Astrocyte of the cerebellum (primary cell): ENCODE measurements around the gene DSG2.

Experiments
- DNase-seq: peaks from one replicate; pipeline ENCODE4 v3.0.0-alpha.2; 2011; ENCODE audit warnings: low read depth
- H3K4me3 ChIP-seq: 2 replicates; pipeline ENCODE4 v1.5.1; 2011; ENCODE audit warnings: mild to moderate bottlenecking, low read depth, low read length, moderate library complexity
- in situ Hi-C: cut with HindIII; loops from 2 replicates; pipeline ENCODE4 v1.10.0; 2017; ENCODE audit warnings: low sequenced_read_pairs
- TF ChIP-seq, protein P1 (sequence below): IDR thresholded peaks from 2 replicates; pipeline ENCODE4 v1.5.1; 2012; ENCODE audit warnings: low read length, low read depth, moderate library complexity, mild to moderate bottlenecking; ENCODE audit errors: missing control alignments

The DSG2 gene

DNA sequence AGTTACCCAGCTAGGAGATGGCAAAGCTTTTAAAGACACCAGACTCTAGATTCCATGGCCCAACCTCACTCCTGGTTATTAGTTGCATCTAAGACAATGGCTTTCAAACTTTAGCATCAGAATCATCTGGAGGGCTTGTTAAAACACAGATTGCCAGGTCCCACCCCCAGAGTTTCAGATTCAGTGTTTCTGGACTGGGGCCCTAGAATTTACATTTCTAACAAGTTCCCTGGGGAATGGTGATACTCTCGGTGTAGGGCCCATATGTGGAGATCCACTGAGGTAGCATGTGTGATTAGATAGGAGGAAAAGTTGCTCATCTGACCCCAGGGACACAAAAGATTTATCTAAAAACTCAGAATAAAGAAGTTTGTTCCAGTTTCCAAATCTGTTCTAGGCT, 79.2 kb downstream of the DSG2 start:
- in situ Hi-C loops = loop anchor here (5.0 kb wide), 1 partner anchor 35 kb away; no protein-coding TSS in a partner anchor

DNA sequence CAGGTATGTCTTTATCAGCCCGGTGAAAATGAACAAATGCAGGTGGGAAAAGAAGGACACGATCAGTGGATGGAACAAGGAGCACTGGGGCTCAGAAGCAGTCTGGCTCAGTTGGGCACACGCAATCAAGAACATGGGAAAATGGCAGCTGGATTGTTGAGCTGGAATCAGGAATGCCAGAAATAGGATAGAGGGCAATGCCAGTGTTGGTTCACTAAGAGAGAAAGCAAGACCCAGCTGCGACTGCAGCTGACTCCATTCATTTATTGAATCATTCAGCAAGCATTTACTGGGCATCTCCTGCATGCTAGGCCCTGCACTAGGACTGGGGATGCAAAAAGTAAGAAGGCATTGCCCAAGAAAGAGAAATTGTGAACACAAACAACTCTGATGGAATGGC, 80.1 kb downstream of the DSG2 start:
- no peak overlapping the region for H3K4me3 ChIP-seq
- in situ Hi-C loops = loop anchor here (5.0 kb wide), 1 partner anchor 34 kb away; no protein-coding TSS in a partner anchor
- DNase-seq = no peak
- TF ChIP-seq, protein P1, sequence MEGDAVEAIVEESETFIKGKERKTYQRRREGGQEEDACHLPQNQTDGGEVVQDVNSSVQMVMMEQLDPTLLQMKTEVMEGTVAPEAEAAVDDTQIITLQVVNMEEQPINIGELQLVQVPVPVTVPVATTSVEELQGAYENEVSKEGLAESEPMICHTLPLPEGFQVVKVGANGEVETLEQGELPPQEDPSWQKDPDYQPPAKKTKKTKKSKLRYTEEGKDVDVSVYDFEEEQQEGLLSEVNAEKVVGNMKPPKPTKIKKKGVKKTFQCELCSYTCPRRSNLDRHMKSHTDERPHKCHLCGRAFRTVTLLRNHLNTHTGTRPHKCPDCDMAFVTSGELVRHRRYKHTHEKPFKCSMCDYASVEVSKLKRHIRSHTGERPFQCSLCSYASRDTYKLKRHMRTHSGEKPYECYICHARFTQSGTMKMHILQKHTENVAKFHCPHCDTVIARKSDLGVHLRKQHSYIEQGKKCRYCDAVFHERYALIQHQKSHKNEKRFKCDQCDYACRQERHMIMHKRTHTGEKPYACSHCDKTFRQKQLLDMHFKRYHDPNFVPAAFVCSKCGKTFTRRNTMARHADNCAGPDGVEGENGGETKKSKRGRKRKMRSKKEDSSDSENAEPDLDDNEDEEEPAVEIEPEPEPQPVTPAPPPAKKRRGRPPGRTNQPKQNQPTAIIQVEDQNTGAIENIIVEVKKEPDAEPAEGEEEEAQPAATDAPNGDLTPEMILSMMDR = no peak

More for the DNA sequence above, 79.2 kb downstream of the DSG2 start:
- no peak overlapping the region for H3K4me3 ChIP-seq
- TF ChIP-seq, protein P1 = no peak
- DNase-seq = no peak

DNA sequence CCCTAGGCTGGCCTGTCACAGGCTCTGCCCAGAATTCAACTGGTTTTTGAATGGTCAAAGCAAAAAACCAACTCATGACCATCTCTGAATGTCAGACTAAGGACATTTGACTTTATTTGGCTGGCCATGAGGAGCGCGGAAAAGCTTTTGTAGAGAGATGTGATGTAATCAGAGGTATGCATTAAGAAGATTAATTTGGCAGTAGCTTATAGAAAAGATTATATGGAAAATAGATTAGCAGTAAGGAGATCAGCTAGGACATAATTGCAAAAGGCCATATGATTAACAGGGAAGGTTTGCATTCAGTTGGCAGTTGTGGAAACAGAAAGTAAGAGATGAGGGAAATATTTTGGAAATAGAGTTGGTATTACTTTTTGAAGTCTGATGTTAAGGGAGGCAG, 81.4 kb downstream of the DSG2 start:
- no peak overlapping the region for H3K4me3 ChIP-seq
- DNase-seq = no peak
- TF ChIP-seq, protein P1 = no peak
- in situ Hi-C loops = loop anchor here (5.0 kb wide), 1 partner anchor 33 kb away; no protein-coding TSS in a partner anchor

DNA sequence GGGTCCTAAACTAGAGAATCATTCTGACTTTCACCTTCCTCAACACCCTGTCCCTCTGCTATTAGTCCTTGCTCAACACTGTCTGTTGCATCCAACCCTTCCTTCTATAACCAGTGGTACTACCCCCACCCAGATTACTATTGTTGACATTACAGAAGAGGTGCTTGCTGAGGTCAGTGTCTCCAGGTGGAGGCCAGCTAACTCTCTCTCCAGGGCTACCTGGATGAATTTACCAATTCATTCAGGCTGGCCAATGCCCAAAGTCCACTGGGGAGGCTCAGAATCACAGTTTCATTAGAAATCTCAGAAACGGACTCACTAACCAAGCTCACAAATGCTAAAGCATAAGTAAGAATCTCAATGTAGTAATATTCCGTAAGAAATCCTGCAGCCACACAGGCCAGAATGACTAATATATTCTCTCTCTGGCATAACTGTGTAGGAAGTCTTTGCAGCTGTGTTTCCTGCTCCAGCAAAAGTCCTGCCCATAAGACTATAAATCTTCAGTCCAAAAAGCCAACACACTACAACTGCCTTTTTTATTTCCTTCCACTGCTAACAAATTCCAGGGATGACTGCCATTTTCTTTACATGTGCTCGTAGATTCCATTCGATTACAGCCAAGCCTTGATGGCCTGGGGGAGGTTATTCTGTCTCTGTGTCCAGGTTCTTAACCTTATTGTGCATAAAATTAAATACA, 83.7 kb downstream of the DSG2 start:
- DNase-seq = no peak
- no peak overlapping the region for H3K4me3 ChIP-seq
- TF ChIP-seq, protein P1 = no peak
- in situ Hi-C loops = no loop called here

DNA sequence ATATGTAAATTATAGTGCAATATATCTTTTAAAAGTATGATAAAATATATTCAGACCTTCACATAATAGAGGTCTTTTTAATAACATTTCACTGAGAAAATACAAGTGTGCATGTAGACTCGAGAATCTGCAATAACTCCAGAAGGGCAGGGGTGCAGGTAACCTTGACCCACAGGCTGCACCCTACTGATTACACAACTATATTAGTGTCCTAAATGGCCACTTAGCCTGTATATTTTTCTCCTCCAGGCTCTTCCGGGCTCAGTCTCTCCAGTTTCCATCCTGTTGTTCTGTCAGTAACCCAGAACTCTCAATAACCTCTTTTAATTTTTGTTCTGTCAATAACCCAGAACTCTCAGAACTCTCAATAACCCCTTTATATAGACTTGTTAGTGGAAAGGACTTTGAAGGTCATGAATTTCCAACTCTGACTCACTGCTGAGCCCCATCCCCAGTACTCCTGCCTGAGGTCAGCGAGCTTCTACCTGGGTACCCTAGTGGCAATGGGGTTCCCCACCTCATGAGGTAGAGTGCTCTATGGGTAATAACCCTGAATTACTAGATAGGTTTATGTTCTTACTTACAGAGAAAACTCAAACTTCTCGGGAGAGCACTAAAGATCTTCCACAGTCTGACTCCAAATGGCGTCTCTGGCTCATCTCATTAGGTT, 85.3 kb downstream of the DSG2 start:
- H3K4me3 ChIP-seq = no peak overlapping the region
- DNase-seq = no peak
- in situ Hi-C loops = no loop called here
- TF ChIP-seq, protein P1 = no peak

DNA sequence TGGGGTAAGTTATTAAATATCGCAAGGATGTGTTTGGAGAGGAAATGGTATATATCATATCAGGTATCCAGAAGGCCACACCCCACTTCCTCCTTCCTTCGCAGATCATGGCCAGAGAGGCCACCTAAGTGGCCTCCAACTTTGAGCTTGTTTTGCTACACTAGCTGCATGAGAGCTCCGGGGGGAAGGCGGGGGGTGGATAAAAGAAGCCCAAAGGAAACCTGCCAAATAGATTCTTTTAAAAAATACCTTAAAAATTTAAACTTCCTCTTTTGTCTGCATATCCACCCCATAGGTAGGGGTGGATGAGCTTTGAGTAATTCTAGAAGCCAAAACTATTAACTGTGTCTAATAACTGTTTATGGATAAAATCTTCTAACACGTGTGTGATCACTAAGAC, 88.0 kb downstream of the DSG2 start:
- no peak overlapping the region for H3K4me3 ChIP-seq
- DNase-seq = no peak
- in situ Hi-C loops = no loop called here
- TF ChIP-seq, protein P1 = no peak
